ENCODE results near the gene KCMF1. TPM values are rescaled to one million over a fixed set of nuclear protein-coding genes. Genes with fewer than 3 reads are reported as not detected.

The KCMF1 gene
- total RNA-seq, 1 experiment from 2014 or later = 97.8 TPM

- H3K27me3 ChIP-seq (ENCODE audit: insufficient read depth, low read depth) = no peaks in the 10 kb centered on the region
- ChIA-PET POLR2A (ENCODE audit: unreplicated experiment) (interaction anchor here (0.6 to 0.7 kb wide), 4 partner anchors 9 to 581 kb away, joined by 3 to 11 read pairs (median 4); partner anchors contain the start of gene KCMF1), CTCF (interaction anchor here (0.6 to 0.7 kb wide), 2 partner anchors 29 to 36 kb away, joined by 9 to 15 read pairs; no protein-coding TSS in a partner anchor)
- BruUV-seq (replicated peaks) = no TSS peak
- no peaks in the 10 kb centered on the region for H3K9me2 ChIP-seq (ENCODE audit: insufficient read depth)
- peak overlapping the region; percentile 99 for H3K27ac ChIP-seq
- H3K9me3 ChIP-seq (ENCODE audit: insufficient read depth, low read depth) = no peaks in the 10 kb centered on the region
- intact Hi-C loops (cut with micrococcal nuclease; ENCODE audit: unreplicated experiment) = loop anchor here (2.0 to 5.0 kb wide), 2 partner anchors 53 to 452 kb away; partner anchors contain the start of gene CAPG
- H3K4me1 ChIP-seq (replicated peaks; ENCODE audit: insufficient read depth) = peaks cover 53% of the 10 kb centered on the region
- no peak overlapping the region for H3K4me3 ChIP-seq
- no peaks in the 10 kb centered on the region for H4K20me1 ChIP-seq (ENCODE audit: insufficient read depth)
- H3K79me2 ChIP-seq (ENCODE audit: low read depth) = peaks cover 16% of the 10 kb centered on the region
- H3F3A ChIP-seq (ENCODE audit: insufficient read depth, low read depth) = peaks cover 71% of the 10 kb centered on the region
- H3K36me3 ChIP-seq (ENCODE audit: low read depth) = no peaks in the 10 kb centered on the region; the same call in 1 of the 2 replicates
- DNase-seq = peak; percentile 27 to 69
- no peak for TF ChIP-seq CTCF (conservative IDR thresholded peaks at IDR 0.05)
- no peak for TF ChIP-seq EZH2 (IDR thresholded peaks at IDR 0.05; ENCODE audit: low read depth)
- H2AFZ ChIP-seq = no peak overlapping the region
- peak overlapping the region; percentile 54 for H3K4me2 ChIP-seq
Observed at GRCh38 chr2:84959566-84960506, 11.1 kb upstream of the KCMF1 start.

DNA sequence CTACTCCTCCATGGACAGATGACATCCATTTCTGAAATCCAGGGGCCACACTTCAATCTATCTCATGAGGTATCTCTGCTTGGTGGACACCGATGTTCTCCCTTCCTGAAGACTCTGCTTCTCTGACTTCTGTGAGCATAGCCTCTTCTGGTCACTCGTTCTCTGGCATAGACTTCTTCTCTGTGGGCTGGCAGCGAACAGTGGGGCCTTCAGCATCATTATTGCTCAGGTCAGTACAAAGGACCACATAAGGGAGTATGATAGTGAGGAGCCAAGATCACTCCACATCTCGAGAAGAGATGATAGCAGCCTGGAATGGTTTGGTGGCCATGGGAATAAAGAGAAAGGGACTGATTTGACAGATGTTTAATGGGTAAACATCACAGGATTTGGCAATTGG lies 8.0 kb upstream of the KCMF1 start:
- H3K27ac ChIP-seq = no peak overlapping the region
- CTCF ChIA-PET = no interaction called here

GRCh38 chr2:84963323-84963691 lies 7.7 kb upstream of the KCMF1 start:
- Histone ChIP-seq H3K4me3 (no peak overlapping the region), H3K27me3 (ENCODE audit: insufficient read depth, low read depth) (no peaks in the 10 kb centered on the region), H2AFZ (no peak overlapping the region), H3K36me3 (ENCODE audit: low read depth) (peaks cover 4% of the 10 kb centered on the region; the same call in 1 of the 2 replicates), H3F3A (ENCODE audit: insufficient read depth, low read depth) (peaks cover 52% of the 10 kb centered on the region), H3K4me2 (no peak overlapping the region), H3K9me2 (ENCODE audit: insufficient read depth) (no peaks in the 10 kb centered on the region), H4K20me1 (ENCODE audit: insufficient read depth) (no peaks in the 10 kb centered on the region), H3K4me1 (replicated peaks; ENCODE audit: insufficient read depth) (peaks cover 38% of the 10 kb centered on the region), H3K79me2 (ENCODE audit: low read depth) (peaks cover 47% of the 10 kb centered on the region), H3K27ac (no peak overlapping the region), H3K9me3 (ENCODE audit: insufficient read depth, low read depth) (no peaks in the 10 kb centered on the region)
- TF ChIP-seq EZH2 (IDR thresholded peaks at IDR 0.05; ENCODE audit: low read depth) (no peak), CTCF (conservative IDR thresholded peaks at IDR 0.05) (no peak)
- ChIA-PET CTCF (no interaction called here), POLR2A (ENCODE audit: unreplicated experiment) (no interaction called here)
- BruUV-seq (replicated peaks) = no TSS peak
- no peak for DNase-seq
- intact Hi-C loops (cut with micrococcal nuclease; ENCODE audit: unreplicated experiment) = no loop called here

More for the DNA sequence above, 8.0 kb upstream of the KCMF1 start:
- no peak for TF ChIP-seq CTCF (conservative IDR thresholded peaks at IDR 0.05)
- no peak for TF ChIP-seq EZH2 (IDR thresholded peaks at IDR 0.05; ENCODE audit: low read depth)
- H3K79me2 ChIP-seq (ENCODE audit: low read depth) = peaks cover 43% of the 10 kb centered on the region
- H3K36me3 ChIP-seq (ENCODE audit: low read depth) = peaks cover 4% of the 10 kb centered on the region; the same call in 1 of the 2 replicates
- no peaks in the 10 kb centered on the region for H3K9me3 ChIP-seq (ENCODE audit: insufficient read depth, low read depth)
- H4K20me1 ChIP-seq (ENCODE audit: insufficient read depth) = no peaks in the 10 kb centered on the region
- DNase-seq = no peak
- H3K9me2 ChIP-seq (ENCODE audit: insufficient read depth) = no peaks in the 10 kb centered on the region
- H2AFZ ChIP-seq = no peak overlapping the region
- H3F3A ChIP-seq (ENCODE audit: insufficient read depth, low read depth) = peaks cover 55% of the 10 kb centered on the region
- no peak overlapping the region for H3K4me2 ChIP-seq
- no peak overlapping the region for H3K4me3 ChIP-seq
- BruUV-seq (replicated peaks) = no TSS peak
- POLR2A ChIA-PET (ENCODE audit: unreplicated experiment) = no interaction called here
- peaks cover 38% of the 10 kb centered on the region for H3K4me1 ChIP-seq (replicated peaks; ENCODE audit: insufficient read depth)
- no peaks in the 10 kb centered on the region for H3K27me3 ChIP-seq (ENCODE audit: insufficient read depth, low read depth)
- intact Hi-C loops (cut with micrococcal nuclease; ENCODE audit: unreplicated experiment) = no loop called here
